ENCODE data around the gene PRDM10.

The PRDM10 gene

DNA sequence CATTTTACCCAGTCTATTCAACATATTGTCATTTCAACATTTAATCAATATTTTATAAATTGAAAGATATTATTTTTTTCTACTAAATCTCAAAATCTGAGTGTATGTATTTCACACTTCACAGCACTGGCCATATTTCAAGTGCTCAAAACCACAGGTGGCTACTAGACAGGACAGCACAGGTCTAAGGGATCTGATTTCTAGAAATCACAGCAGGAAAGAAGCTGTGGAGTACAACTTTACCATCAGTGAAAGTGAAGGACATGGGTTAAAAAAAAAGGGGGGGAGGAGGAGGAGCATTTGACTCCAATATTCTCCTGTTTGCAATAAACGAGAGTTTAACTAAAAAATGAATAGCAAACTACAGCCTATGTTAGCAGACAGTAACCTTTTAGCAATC is 4.5 kb downstream of the PRDM10 start:
- POLR2A ChIA-PET: no interaction called here
- TF ChIP-seq, protein P1, sequence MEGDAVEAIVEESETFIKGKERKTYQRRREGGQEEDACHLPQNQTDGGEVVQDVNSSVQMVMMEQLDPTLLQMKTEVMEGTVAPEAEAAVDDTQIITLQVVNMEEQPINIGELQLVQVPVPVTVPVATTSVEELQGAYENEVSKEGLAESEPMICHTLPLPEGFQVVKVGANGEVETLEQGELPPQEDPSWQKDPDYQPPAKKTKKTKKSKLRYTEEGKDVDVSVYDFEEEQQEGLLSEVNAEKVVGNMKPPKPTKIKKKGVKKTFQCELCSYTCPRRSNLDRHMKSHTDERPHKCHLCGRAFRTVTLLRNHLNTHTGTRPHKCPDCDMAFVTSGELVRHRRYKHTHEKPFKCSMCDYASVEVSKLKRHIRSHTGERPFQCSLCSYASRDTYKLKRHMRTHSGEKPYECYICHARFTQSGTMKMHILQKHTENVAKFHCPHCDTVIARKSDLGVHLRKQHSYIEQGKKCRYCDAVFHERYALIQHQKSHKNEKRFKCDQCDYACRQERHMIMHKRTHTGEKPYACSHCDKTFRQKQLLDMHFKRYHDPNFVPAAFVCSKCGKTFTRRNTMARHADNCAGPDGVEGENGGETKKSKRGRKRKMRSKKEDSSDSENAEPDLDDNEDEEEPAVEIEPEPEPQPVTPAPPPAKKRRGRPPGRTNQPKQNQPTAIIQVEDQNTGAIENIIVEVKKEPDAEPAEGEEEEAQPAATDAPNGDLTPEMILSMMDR (IDR thresholded peaks at IDR 0.05; ENCODE audit: control extremely low read depth, extremely low read depth, low read depth, missing control alignments): no peak
- no peak for DNase-seq (ENCODE audit: extremely low spot score)
- CTCF ChIA-PET: interaction anchor here (0.8 to 1.7 kb wide), 3 partner anchors 10 to 134 kb away, joined by 3 to 5 read pairs (median 4); no protein-coding TSS in a partner anchor

DNA sequence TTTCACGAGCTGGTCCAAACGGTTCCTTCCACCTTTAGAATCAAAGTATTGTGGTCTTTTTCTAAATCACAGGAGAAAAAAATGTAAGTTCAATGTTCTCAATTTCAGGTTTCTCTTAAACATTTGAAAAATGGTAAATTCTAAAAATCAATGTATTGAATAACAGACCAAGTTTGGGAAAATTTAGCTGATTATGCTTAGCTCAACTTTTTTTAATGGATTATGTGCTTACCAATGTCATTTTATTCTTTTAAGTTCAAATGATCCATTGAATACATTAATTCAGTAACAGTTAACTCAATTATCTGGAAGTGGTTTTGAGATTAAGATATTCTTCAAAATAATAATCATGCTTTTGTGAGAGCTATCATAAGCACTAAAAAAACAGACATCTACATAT is 5.1 kb downstream of the PRDM10 start:
- no peak for DNase-seq (ENCODE audit: extremely low spot score)
- CTCF ChIA-PET: interaction anchor here (1.3 to 1.7 kb wide), 2 partner anchors 9 to 135 kb away, joined by 4 to 5 read pairs; no protein-coding TSS in a partner anchor
- POLR2A ChIA-PET: no interaction called here
- TF ChIP-seq, protein P1 (IDR thresholded peaks at IDR 0.05; ENCODE audit: control extremely low read depth, extremely low read depth, low read depth, missing control alignments): no peak

DNA sequence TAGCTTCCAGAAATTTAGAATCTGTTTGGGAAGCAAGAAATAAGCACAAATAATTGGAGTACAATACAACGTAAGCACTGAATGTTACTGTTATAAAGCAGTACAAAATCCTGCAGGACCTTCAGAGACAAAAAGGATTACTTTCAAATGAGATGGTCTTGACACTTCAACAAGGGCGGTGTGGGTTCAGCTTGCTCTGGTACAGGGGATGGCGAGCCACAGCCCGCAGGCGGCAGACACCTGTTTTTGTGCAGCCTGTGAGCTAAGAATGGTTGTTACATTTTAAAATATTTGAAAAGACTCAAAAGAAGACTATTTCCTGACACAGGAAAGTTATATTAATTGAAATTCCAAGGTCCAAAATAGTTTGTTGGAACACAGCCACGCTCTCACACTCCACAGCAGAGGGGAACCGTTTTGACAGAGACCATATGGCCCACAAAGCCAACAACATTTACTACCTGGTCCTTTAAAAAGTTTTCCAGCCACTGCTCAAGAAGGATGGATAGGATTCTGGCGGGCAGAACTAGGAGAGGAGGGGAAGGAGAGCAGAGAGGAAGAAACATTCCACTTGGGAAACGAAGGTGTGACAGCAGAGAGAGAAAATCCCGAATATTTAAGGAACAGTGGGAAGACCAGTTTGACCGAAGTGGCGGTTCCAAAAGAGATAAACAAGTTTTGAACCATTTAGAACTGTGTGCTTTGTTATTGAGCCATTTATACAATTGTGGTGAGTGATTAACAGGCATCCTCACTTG is 6.3 kb downstream of the PRDM10 start:
- DNase-seq (ENCODE audit: extremely low spot score): no peak
- ChIA-PET POLR2A (no interaction called here), CTCF (interaction anchor here (1.3 to 1.7 kb wide), 2 partner anchors 8 to 136 kb away, joined by 4 to 5 read pairs; no protein-coding TSS in a partner anchor)
- TF ChIP-seq, protein P1 (IDR thresholded peaks at IDR 0.05; ENCODE audit: control extremely low read depth, extremely low read depth, low read depth, missing control alignments): no peak

DNA sequence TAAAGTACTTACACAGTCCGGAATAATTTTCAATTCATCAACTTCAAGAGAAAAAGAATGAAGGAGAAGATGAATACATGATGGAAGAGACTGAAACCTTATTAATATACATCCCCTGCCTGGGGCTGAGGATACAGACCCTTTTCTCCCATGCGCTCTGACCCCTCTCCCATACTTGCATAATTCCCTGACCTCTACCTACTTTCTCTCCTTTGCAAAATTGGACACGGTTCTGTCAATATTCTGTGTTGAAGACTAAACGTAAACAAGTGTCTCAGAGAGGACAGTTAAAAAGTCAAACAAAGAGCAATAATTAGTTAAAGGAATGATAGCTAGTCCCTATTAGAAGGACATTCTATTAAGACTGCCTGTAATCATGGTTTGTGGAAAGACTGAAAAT is 7.5 kb downstream of the PRDM10 start:
- no peak for DNase-seq (ENCODE audit: extremely low spot score)
- TF ChIP-seq, protein P1 (IDR thresholded peaks at IDR 0.05; ENCODE audit: control extremely low read depth, extremely low read depth, low read depth, missing control alignments): no peak
- POLR2A ChIA-PET: no interaction called here
- CTCF ChIA-PET: no interaction called here

DNA sequence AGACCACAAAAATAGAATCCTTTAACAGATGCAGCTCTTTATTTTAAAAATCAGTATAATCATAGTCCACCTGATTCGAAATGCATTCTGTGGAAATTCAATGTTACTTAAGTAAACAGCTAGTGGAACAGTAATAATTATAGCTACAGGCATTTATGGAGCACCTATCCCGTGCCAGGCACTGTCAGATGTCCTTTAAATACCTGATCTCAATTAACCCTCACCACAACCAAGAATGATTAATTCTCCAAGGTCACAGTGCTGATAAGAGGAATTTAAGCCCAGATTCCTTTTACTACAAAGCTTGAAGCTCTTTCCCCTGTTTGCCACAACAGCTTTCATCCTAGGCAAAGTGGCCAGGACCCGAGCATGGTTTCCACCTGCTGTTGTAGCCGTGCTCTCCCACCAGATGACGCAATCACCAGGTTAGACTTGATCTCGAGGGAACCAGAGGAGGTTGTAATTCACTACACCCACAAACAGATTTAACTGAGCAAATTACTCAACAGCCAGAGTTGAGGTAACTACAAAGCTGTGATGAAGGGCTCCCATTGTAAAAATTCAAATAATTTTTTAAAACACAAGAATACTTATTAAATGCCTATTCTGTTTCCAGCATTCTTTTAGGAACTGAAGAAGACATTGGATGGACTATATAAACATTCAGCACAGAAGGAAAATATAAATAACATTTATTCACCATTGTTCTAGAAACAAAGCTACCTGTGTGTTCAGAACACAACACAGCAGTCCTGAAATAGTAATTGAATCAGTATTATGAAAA is 10.3 kb downstream of the PRDM10 start:
- DNase-seq (ENCODE audit: extremely low spot score): peak; percentile 50
- POLR2A ChIA-PET: interaction anchor here (0.6 kb wide), 1 partner anchor 126 kb away, joined by 4 read pairs; no protein-coding TSS in a partner anchor
- TF ChIP-seq, protein P1 (IDR thresholded peaks at IDR 0.05; ENCODE audit: control extremely low read depth, extremely low read depth, low read depth, missing control alignments): peak; percentile 26
- CTCF ChIA-PET: interaction anchor here (0.7 to 2.6 kb wide), 11 partner anchors 8 to 140 kb away, joined by 3 to 10 read pairs (median 4); partner anchors contain the start of gene PRDM10

DNA sequence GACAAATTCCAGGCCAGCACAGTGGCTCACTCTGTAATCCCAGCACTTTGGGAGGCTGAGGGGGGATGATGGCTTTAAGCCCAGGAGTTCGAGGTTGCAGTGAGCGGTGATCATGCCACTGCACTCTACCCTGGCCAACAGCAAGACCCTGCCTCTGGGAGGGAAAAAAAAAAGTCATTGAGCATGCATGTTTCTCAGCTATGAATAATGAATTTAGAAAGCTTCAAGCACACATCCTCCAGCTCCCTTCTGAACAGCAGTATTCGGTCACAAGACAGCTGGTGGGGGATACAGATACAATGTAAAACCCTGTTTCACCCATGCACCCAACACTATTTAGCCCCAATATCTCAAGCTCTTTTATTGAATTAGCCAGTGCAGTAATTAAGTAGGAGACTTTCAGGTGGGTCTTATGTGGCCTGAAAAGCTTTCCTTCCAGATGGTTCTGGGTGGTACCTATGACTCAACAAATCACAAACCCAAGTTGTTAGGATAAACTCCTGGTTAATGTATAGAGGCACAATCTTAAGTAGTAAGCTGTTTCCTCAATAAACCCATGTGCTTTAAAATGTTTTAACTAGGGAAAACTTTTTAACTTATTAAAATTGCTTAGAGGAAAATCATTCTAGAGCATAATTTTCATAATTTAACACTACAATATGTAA is 13.4 kb downstream of the PRDM10 start:
- POLR2A ChIA-PET: no interaction called here
- CTCF ChIA-PET: interaction anchor here (0.9 to 1.2 kb wide), 3 partner anchors 17 to 143 kb away, joined by 4 to 5 read pairs (median 4); no protein-coding TSS in a partner anchor
- TF ChIP-seq, protein P1 (IDR thresholded peaks at IDR 0.05; ENCODE audit: control extremely low read depth, extremely low read depth, low read depth, missing control alignments): no peak
- no peak for DNase-seq (ENCODE audit: extremely low spot score)

Data from GM10248 (cell line).